Stimulated activated naive CD8-positive, alpha-beta T cell treated with anti-CD3 and anti-CD28 coated beads, Interleukin-15, Interleukin-2, amounts not matched to agents 100 ng/mL and 50 ng/mL, for 24 hours (primary cell): Measurements from ENCODE around the gene SYNE2.
"Not testable (repeated sequence)": the region's sequence is repeated elsewhere in the genome, so short reads cannot be mapped to it uniquely, and the experiment has no call there.

Source experiments
- H3K27ac Mint-ChIP-seq: one replicate; pipeline ENCODE4 v1.8.0; 2021; ENCODE audit warnings: mild to moderate bottlenecking, mixed read lengths
- H3K27me3 Mint-ChIP-seq: one replicate; pipeline ENCODE4 v1.8.0; 2021; ENCODE audit warnings: mixed read lengths
- H3K36me3 Mint-ChIP-seq: one replicate; pipeline ENCODE4 v1.8.0; 2021; ENCODE audit warnings: low read depth, mixed read lengths
- H3K4me1 Mint-ChIP-seq: one replicate; pipeline ENCODE4 v1.8.0; 2021; ENCODE audit warnings: low read depth, mixed read lengths
- H3K4me3 Mint-ChIP-seq: one replicate; pipeline ENCODE4 v1.8.0; 2021; ENCODE audit warnings: mild to moderate bottlenecking, mixed read lengths
- H3K9me3 Mint-ChIP-seq: one replicate; pipeline ENCODE4 v1.8.0; 2021; ENCODE audit warnings: mixed read lengths

The SYNE2 gene

DNA sequence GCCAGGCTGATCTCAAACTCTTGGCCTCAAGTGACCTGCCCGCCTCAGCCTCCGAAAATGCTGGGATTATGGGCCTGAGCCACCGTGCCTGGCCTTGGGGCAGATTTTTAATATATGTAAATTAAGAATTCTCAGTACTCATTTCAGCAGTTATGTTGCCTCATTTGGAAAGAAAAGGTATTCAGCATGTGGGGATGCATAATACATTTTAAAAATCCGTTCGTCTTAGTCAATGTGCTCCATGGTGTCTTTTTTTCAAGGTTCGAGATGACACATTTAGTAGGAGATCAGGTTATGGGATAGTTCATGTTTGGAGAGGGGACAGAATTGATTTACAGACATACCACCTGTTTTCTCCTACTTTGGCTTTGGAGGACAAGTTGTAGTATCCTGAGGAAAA lies 10.2 kb downstream of the SYNE2 start:
- Mint-ChIP-seq H3K4me1 (peaks cover 65% of the 10 kb centered on the region), H3K4me3 (peak overlapping the region; percentile 5), H3K27me3 (no peaks in the 10 kb centered on the region), H3K36me3 (no peaks in the 10 kb centered on the region), H3K9me3 (no peaks in the 10 kb centered on the region), H3K27ac (no peak overlapping the region)

DNA sequence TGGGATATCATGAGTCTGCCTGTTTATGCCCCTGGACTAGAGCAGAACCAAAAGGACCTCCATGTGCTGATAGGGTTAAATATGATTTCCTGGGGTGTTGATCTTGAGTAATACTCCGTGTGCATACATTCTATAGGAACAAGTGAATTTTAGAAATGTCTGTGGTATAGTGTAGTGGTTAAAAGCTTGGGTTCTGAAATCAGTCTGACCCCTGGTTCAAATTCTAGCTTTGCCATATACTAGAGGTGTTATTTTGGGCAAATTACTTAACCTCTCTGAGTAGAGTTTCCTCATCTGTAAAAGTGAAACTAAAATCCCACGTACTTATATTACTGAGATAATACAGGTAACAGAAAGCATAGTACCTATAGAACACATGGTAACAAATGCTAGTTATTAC lies 12.0 kb downstream of the SYNE2 start:
- peak overlapping the region; percentile 98 for H3K27ac Mint-ChIP-seq
- H3K4me3 Mint-ChIP-seq = peak overlapping the region; percentile 71
- not testable (repeated sequence) for H3K27me3 Mint-ChIP-seq, H3K9me3 Mint-ChIP-seq, H3K36me3 Mint-ChIP-seq
- H3K4me1 Mint-ChIP-seq = peaks cover 79% of the 10 kb centered on the region

DNA sequence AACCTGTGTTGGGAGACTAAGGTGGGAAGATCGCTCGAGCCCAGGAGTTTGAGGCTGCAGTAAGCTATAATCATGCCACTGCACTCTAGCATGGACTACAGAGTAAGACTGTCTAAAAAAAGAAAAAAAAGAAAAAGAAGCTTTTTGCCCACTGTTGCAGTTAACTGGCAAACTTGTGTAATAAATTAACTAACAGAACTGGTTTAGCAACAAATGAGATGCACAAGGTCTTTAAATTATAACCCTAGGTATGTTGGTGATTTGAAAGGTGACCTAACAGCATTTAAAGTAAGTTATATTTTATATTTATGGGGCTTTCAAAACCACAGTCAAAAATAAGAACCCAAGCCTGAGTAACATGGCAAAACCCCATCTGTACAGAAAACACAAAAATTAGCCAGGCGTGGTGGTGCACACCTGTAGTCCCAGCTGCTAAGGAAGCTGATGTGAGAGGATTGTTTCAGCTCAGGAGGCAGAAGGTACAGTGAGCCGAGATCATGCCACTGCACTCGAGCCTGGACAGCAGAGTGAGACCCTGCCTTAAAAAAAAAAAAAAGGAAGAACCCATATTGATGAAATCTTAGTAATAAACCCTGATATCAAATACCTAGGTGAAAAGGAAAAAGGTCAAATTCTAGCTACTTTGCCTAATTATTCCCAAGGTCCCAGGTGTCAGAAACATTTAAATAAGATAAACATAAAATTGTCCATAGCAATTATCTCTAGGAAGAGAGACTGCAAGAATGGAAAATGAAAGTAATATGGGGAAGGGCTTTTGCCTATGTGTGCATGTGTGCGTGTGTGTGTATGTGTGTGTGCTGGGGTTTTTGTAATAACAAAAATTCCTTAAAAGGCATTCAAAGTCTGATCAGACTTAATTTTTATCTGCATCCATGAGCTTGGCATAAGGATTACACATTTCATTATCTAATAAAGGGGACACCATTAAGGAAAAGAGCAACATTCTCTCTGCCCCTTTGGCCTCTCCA lies 15.4 kb downstream of the SYNE2 start:
- Mint-ChIP-seq H3K4me3 (no peak overlapping the region), H3K4me1 (peaks cover 74% of the 10 kb centered on the region), H3K27me3 (no peaks in the 10 kb centered on the region), H3K36me3 (peaks cover 4% of the 10 kb centered on the region), H3K9me3 (no peaks in the 10 kb centered on the region), H3K27ac (peak overlapping the region; percentile 56)

DNA sequence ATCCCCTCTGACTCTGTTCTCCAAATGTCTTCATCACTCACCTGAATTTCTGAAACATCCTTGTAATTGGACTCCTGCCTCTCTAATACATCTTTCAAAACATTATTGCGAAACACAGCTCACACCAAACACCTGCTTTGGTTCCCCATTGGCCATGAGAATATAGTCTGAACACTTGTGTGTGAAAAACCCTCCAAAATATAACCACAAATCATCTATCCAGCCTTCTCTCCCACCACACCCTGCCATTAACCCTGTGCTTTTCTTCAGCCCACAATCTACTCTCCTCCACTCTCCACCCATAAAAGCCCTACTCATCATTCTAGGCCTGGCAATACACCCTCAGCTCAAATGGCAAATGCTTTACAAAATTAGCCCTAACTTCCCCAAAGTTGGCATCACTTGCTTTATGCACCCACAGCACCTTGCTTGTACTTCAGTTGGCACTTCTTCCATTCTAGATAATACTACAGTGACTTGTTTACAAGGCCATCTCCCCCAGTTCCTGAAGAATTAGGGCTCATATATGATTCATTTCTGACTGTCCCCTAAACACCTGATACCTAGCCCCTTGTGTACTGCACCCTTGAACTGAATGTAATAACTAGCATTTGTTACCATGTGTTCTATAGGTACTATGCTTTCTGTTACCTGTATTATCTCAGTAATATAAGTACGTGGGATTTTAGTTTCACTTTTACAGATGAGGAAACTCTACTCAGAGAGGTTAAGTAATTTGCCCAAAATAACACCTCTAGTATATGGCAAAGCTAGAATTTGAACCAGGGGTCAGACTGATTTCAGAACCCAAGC lies 17.3 kb downstream of the SYNE2 start:
- not testable (repeated sequence) for H3K36me3 Mint-ChIP-seq, H3K9me3 Mint-ChIP-seq, H3K27me3 Mint-ChIP-seq
- H3K4me1 Mint-ChIP-seq = peaks cover 71% of the 10 kb centered on the region
- peak overlapping the region; percentile 2 for H3K4me3 Mint-ChIP-seq
- H3K27ac Mint-ChIP-seq = peak overlapping the region; percentile 39

DNA sequence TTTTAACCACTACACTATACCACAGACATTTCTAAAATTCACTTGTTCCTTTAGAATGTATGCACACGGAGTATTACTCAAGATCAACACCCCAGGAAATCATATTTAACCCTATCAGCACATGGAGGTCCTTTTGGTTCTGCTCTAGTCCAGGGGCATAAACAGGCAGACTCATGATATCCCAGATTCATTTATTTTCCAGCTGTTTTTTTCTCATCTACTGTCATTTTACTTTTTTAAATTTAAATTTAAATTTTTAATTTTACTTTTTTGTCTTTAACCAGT lies 17.9 kb downstream of the SYNE2 start:
- H3K27ac Mint-ChIP-seq, H3K4me3 Mint-ChIP-seq, H3K27me3 Mint-ChIP-seq, H3K9me3 Mint-ChIP-seq, H3K36me3 Mint-ChIP-seq: not testable (repeated sequence)
- H3K4me1 Mint-ChIP-seq = peaks cover 71% of the 10 kb centered on the region

DNA sequence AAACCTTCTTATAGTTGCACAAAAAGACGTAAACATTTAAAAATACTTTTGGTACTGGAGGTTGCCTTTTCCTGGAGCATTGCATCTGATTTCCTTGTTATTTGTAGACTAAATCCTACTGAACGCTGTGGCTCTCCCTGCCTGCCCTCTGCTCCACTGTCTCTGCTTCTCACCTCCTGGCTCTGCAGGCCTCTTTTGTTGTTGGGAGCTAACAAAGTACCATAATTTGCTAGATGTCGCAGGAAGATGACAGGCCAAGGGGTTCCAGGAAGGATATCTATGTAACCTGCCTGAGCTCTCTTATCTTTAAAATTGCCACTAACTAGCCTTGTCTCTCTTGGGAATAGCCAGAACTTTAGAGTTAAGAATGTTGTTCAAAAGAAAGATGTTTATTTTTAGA lies 21.4 kb downstream of the SYNE2 start:
- no peaks in the 10 kb centered on the region for H3K9me3 Mint-ChIP-seq
- H3K4me1 Mint-ChIP-seq = peaks cover 57% of the 10 kb centered on the region
- H3K27ac Mint-ChIP-seq = no peak overlapping the region
- H3K4me3 Mint-ChIP-seq = no peak overlapping the region
- no peaks in the 10 kb centered on the region for H3K27me3 Mint-ChIP-seq
- peaks cover 5% of the 10 kb centered on the region for H3K36me3 Mint-ChIP-seq

GRCh38 chr14:63875311-63875710 lies 22.5 kb downstream of the SYNE2 start:
- Mint-ChIP-seq H3K27me3 (no peaks in the 10 kb centered on the region), H3K27ac (no peak overlapping the region), H3K36me3 (peaks cover 10% of the 10 kb centered on the region), H3K4me1 (peaks cover 47% of the 10 kb centered on the region), H3K9me3 (no peaks in the 10 kb centered on the region), H3K4me3 (no peak overlapping the region)

GRCh38 chr14:63877550-63877939 lies 24.7 kb downstream of the SYNE2 start:
- no peaks in the 10 kb centered on the region for H3K27me3 Mint-ChIP-seq
- H3K4me3 Mint-ChIP-seq = no peak overlapping the region
- H3K9me3 Mint-ChIP-seq = no peaks in the 10 kb centered on the region
- H3K36me3 Mint-ChIP-seq = peaks cover 17% of the 10 kb centered on the region
- H3K27ac Mint-ChIP-seq = no peak overlapping the region
- peaks cover 45% of the 10 kb centered on the region for H3K4me1 Mint-ChIP-seq

DNA sequence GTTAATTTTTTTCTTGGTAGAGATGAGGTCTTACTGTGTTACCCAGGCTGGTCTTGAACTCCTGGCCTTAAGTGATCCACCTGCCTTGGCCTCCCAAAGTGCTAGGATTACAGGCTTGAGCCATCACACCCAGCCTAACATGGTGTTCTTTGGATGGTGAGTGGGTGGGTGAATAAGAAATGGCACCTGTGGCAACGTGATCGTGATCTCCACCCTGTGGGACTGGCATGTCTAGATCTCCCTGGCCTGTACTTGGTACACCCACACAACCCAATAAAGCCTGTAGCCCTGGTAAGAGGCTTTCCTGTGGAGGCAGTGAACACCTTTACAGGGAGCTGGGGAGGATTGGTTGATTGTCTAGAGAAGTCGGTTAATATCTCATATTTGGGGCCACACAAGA lies 25.2 kb downstream of the SYNE2 start:
- no peaks in the 10 kb centered on the region for H3K27me3 Mint-ChIP-seq
- H3K4me1 Mint-ChIP-seq = peaks cover 41% of the 10 kb centered on the region
- peaks cover 13% of the 10 kb centered on the region for H3K36me3 Mint-ChIP-seq
- no peak overlapping the region for H3K4me3 Mint-ChIP-seq
- H3K9me3 Mint-ChIP-seq = no peaks in the 10 kb centered on the region
- H3K27ac Mint-ChIP-seq = no peak overlapping the region

- peaks cover 13% of the 10 kb centered on the region for H3K36me3 Mint-ChIP-seq
- no peak overlapping the region for H3K4me3 Mint-ChIP-seq
- H3K27me3 Mint-ChIP-seq = no peaks in the 10 kb centered on the region
- H3K9me3 Mint-ChIP-seq = no peaks in the 10 kb centered on the region
- H3K27ac Mint-ChIP-seq = no peak overlapping the region
- peaks cover 37% of the 10 kb centered on the region for H3K4me1 Mint-ChIP-seq
These were observed 26.0 kb downstream of the SYNE2 start for GRCh38 chr14:63878792-63879191.

DNA sequence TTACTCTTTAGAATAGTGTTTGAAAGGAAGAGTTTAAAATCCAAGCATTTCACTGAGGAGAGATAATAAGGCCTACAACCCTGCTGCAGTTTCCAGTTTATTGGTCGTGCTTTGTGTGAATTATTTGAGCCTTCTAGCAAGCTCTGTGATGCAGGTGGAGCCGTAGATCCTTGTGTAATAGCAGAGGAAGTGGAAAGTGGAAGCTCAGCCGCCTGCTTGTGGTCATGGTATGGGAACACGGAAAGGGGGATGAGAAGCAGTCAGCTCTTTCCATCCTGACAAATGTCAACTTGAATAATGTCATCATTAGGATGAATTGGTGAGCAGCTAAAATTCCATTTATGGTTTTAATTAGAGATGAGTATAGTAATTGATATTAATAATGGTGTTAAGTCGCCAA lies 29.1 kb downstream of the SYNE2 start:
- Mint-ChIP-seq H3K9me3 (no peaks in the 10 kb centered on the region), H3K4me1 (peaks cover 18% of the 10 kb centered on the region), H3K36me3 (peaks cover 13% of the 10 kb centered on the region), H3K4me3 (no peak overlapping the region), H3K27me3 (no peaks in the 10 kb centered on the region), H3K27ac (no peak overlapping the region)

- Mint-ChIP-seq H3K4me1 (peaks cover 14% of the 10 kb centered on the region), H3K4me3 (no peak overlapping the region), H3K9me3 (no peaks in the 10 kb centered on the region), H3K27ac (no peak overlapping the region), H3K36me3 (no peaks in the 10 kb centered on the region), H3K27me3 (no peaks in the 10 kb centered on the region)
These were observed 35.1 kb downstream of the SYNE2 start for GRCh38 chr14:63887899-63888298.

DNA sequence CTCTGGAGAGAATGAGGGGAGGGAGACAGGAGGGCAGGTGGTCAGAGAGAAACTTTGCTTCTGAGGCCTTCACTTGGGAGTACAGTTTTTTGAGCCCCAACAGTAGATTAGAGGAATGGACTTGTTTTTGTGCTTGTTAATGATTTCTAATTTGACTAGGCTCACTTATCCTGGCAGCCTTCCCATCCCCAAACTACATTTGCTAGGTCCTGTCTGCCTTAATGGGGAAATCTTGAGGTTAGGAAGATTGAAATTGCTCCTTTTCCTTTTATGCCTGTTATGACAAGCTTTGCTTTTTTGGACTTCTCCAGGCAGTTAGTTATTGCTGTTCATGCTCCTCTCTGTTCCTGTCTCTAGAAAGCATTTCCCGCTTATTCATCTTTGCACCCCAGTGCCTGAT lies 37.7 kb downstream of the SYNE2 start:
- H3K36me3 Mint-ChIP-seq = no peaks in the 10 kb centered on the region
- H3K27me3 Mint-ChIP-seq = no peaks in the 10 kb centered on the region
- no peak overlapping the region for H3K4me3 Mint-ChIP-seq
- H3K9me3 Mint-ChIP-seq = no peaks in the 10 kb centered on the region
- H3K27ac Mint-ChIP-seq = no peak overlapping the region
- peaks cover 10% of the 10 kb centered on the region for H3K4me1 Mint-ChIP-seq

DNA sequence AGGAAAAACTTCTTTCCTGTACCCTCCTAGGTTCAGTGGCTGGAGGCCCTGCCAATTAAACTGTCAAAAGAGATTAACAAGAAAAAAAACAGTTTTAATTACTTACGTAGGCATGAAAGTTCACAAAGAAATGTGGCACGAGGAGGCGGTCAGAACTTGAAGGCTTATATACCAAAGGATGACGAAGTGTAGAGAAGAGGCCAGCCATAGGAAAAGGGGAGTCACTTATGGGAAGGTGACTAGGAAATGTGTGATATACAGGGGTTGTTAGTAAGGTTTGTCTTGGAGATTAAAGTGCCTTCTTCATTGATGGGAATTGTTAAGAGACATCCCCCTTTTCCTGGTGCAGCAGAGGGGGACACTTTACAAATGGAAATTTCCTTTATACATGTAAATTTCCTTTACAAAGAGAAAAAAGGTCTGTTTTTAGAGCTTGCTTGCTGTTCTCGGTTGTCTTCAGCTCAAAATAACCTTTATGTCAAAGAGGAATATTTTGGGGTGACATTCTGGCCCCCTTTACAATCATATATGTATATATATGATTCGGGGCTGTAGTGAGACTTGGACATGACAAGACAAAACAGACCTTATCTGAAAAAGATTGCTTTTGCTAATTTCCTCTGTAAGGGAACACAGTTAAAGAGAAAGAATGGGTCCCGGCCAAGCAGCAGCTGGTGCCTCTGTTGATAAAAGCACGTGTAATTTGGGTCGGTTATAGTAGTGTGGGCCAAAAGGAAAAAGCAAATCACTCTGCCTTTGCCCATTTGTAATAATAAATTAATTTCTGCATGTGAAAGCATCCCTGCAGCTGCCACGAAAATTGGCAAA lies 38.6 kb downstream of the SYNE2 start:
- H3K4me3 Mint-ChIP-seq = no peak overlapping the region
- H3K27me3 Mint-ChIP-seq = no peaks in the 10 kb centered on the region
- no peaks in the 10 kb centered on the region for H3K36me3 Mint-ChIP-seq
- no peak overlapping the region for H3K27ac Mint-ChIP-seq
- peaks cover 10% of the 10 kb centered on the region for H3K4me1 Mint-ChIP-seq
- no peaks in the 10 kb centered on the region for H3K9me3 Mint-ChIP-seq

- Mint-ChIP-seq H3K4me3 (no peak overlapping the region), H3K27ac (no peak overlapping the region), H3K4me1 (peaks cover 10% of the 10 kb centered on the region), H3K9me3 (no peaks in the 10 kb centered on the region), H3K27me3 (no peaks in the 10 kb centered on the region), H3K36me3 (no peaks in the 10 kb centered on the region)
These were observed 39.5 kb downstream of the SYNE2 start for GRCh38 chr14:63892265-63892664.
